ENCODE data around the gene TMC5. TPM values are rescaled to one million over a fixed set of nuclear protein-coding genes. Genes with fewer than 3 reads are reported as not detected.
A peak's percentile ranks its signal among the peaks of the same experiment; 100 is the strongest.

The TMC5 gene
- total and polyA plus RNA-seq, 2 of the 8 experiments (the other 6 are each of a cell fraction or from before 2014, with no cell fraction given), result 1.6 to 1.8 TPM

DNA sequence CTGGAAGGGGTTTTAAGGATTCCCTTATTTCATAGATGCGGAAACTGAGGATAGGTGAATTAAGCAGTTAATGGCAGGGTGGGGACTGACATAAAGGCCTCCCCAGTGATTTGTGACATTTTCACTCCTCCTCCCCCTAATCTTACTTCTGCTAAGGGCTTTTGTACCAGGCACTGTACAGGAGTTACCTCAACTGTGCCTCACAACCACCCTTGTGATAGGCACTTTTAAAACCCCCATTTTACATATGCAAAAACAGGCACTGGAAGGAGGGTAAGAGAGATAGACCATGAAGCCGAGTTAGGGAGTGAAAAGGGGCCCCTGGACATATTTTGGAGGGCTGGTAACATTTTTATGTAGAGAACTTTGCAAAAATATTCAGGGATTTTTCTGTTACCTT, 105.1 kb downstream of the TMC5 start:
- Histone ChIP-seq H3K27me3 (replicated peaks in 1 of 4; ENCODE audit: control insufficient read depth in 3 of 4, extremely low read depth in 1 of 4, insufficient read depth in 3 of 4, low read length in 3 of 4) (no peaks in the 10 kb centered on the region), H3K56ac (replicated peaks; ENCODE audit: insufficient read length, low read depth, low read length) (no peak overlapping the region), H3K27ac (ENCODE audit: low read depth, low read length) (no peak overlapping the region), H3K14ac (ENCODE audit: insufficient read length) (no peak overlapping the region), H4K8ac (ENCODE audit: extremely low read depth, insufficient read depth, low read length) (no peak overlapping the region), H2AK5ac (ENCODE audit: low read depth, low read length) (no peak overlapping the region), H3K79me2 (ENCODE audit: control insufficient read depth in 1 of 2, insufficient read depth in 2 of 2, low read length in 2 of 2) (peaks cover 3 to 60% of the 10 kb centered on the region in 2 experiments; a peak in 3 of 4 replicates), H3K9ac (replicated peaks in 1 of 4; ENCODE audit: extremely low read depth in 1 of 4, low read depth in 3 of 4, low read length in 3 of 4) (0 out of 7 replicates have a peak overlapping the region, but pooled peaks of 1 of the 4 experiments have one; percentile 4), H2AFZ (ENCODE audit: low read length) (0 out of 2 replicates have a peak overlapping the region, but pooled peaks have one; percentile 86), H3K23me2 (ENCODE audit: low read depth, low read length) (peaks cover 8% of the 10 kb centered on the region), H2BK12ac (ENCODE audit: low read depth, low read length) (no peak overlapping the region), H2BK120ac (replicated peaks; ENCODE audit: low read depth, low read length) (no peak overlapping the region), H4K5ac (ENCODE audit: insufficient read length, low read depth, low read length) (no peak overlapping the region), H3K23ac (ENCODE audit: insufficient read length) (no peak overlapping the region), H4K20me1 (replicated peaks in 1 of 2; ENCODE audit: control insufficient read depth in 1 of 2, insufficient read depth in 2 of 2, low read length in 2 of 2) (peaks cover 2% of the 10 kb centered on the region in 2 experiments), H3K9me3 (ENCODE audit: insufficient read depth in 2 of 2, low read depth in 1 of 2, low read length in 1 of 2) (no peaks in the 10 kb centered on the region), H2BK15ac (ENCODE audit: low read length) (no peak overlapping the region), H4K91ac (replicated peaks; ENCODE audit: insufficient read length, low read length) (no peak overlapping the region), H3K4me3 (ENCODE audit: extremely low read depth in 1 of 4, insufficient read depth in 2 of 4, low read depth in 3 of 4, low read length in 4 of 4) (peak overlapping the region in 1 of 4 experiments; percentile 85; a peak in 1 of 8 replicates), H3K4me2 (ENCODE audit: insufficient read depth in 1 of 2, low read depth in 2 of 2, low read length in 2 of 2) (peak overlapping the region; percentile 81 to 97; a peak in 2 of 4 replicates), H3K18ac (ENCODE audit: extremely low read depth, low read length) (no peak overlapping the region), H2BK5ac (ENCODE audit: low read depth, low read length) (peak overlapping the region; percentile 45; the same call in 1 of the 2 replicates), H3K4ac (replicated peaks; ENCODE audit: insufficient read length, low read depth, low read length) (no peak overlapping the region), H3K4me1 (replicated peaks in 1 of 4; ENCODE audit: control insufficient read depth in 3 of 4, insufficient read depth in 4 of 4, low read length in 3 of 4) (peaks cover 5 to 17% (median 11%) of the 10 kb centered on the region in 4 experiments; a peak in 6 of 7 replicates), H2BK20ac (ENCODE audit: low read length) (no peak overlapping the region), H3K79me1 (ENCODE audit: low read depth, low read length) (peaks cover 5% of the 10 kb centered on the region; the same call in 1 of the 2 replicates), H3K36me3 (ENCODE audit: control insufficient read depth in 2 of 4, insufficient read depth in 4 of 4, low read length in 3 of 4) (peaks cover 0 to 3% (median under 1%) of the 10 kb centered on the region in 4 experiments; a peak in 2 of 8 replicates)
- POLR2A ChIA-PET (ENCODE audit: partially characterized antibody), result interaction anchor here (1.0 to 3.5 kb wide), 2 partner anchors 33 to 36 kb away, joined by 3 to 31 read pairs; partner anchors contain the start of gene VPS35L
- WGBS, 2 experiments (ENCODE audit: extremely low coverage in 1 of 2, insufficient coverage in 1 of 2, insufficient read length in 1 of 2, insufficient replicate concordance in 2 of 2, low coverage in 1 of 2, low lambda C conversion rate in 2 of 2, missing lambda C conversion rate in 1 of 2), result 81% methylated on average over 2 of the region's 2 CpGs; no CpG with 5 or more reads in 1 of the 2 experiments
- CTCF ChIA-PET (ENCODE audit: partially characterized antibody), result no interaction called here
- no peak for TF ChIP-seq RAD21 (IDR thresholded peaks at IDR 0.05 in 1 of 2, conservative IDR thresholded peaks at IDR 0.05 in 1 of 2; ENCODE audit: low read depth in 2 of 2, low read length in 2 of 2)
- no peak for TF ChIP-seq JUN (IDR thresholded peaks at IDR 0.05; ENCODE audit: low read depth, low read length)
- no peak for TF ChIP-seq NANOG (IDR thresholded peaks at IDR 0.05; ENCODE audit: insufficient read depth, low read depth, low read length, poor library complexity, severe bottlenecking)
- TF ChIP-seq YY1 (IDR thresholded peaks at IDR 0.05; ENCODE audit: low read depth, low read length), result no peak
- no peak for DNase-seq (ENCODE audit: low read depth in 1 of 2, low spot score in 2 of 2)
- no peak for FAIRE-seq
